ENCODE results near the gene PCDH11X.
A peak's percentile ranks its signal among the peaks of the same experiment; 100 is the strongest.
"Not testable (repeated sequence)": the region's sequence is repeated elsewhere in the genome, so short reads cannot be mapped to it uniquely, and the experiment has no call there.

Gene PCDH11X, protein sequence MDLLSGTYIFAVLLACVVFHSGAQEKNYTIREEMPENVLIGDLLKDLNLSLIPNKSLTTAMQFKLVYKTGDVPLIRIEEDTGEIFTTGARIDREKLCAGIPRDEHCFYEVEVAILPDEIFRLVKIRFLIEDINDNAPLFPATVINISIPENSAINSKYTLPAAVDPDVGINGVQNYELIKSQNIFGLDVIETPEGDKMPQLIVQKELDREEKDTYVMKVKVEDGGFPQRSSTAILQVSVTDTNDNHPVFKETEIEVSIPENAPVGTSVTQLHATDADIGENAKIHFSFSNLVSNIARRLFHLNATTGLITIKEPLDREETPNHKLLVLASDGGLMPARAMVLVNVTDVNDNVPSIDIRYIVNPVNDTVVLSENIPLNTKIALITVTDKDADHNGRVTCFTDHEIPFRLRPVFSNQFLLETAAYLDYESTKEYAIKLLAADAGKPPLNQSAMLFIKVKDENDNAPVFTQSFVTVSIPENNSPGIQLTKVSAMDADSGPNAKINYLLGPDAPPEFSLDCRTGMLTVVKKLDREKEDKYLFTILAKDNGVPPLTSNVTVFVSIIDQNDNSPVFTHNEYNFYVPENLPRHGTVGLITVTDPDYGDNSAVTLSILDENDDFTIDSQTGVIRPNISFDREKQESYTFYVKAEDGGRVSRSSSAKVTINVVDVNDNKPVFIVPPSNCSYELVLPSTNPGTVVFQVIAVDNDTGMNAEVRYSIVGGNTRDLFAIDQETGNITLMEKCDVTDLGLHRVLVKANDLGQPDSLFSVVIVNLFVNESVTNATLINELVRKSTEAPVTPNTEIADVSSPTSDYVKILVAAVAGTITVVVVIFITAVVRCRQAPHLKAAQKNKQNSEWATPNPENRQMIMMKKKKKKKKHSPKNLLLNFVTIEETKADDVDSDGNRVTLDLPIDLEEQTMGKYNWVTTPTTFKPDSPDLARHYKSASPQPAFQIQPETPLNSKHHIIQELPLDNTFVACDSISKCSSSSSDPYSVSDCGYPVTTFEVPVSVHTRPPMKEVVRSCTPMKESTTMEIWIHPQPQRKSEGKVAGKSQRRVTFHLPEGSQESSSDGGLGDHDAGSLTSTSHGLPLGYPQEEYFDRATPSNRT (N-terminal part only)

GRCh38 chrX:91779135-91779534, at the start of gene PCDH11X:
PCDH11X (plus strand) TSS chrX:91779375; CDS start chrX:91835505, 56,130 bp downstream.
- DNase-seq, result peak; percentile 8

- DNase-seq, result not testable (repeated sequence)
Observed at GRCh38 chrX:91747446-91747845, 31.7 kb upstream of the PCDH11X start.

- not testable (repeated sequence) for DNase-seq
Observed at GRCh38 chrX:91753022-91753421, 26.2 kb upstream of the PCDH11X start.

- not testable (repeated sequence) for DNase-seq
Observed at GRCh38 chrX:91770619-91771488, 8.3 kb upstream of the PCDH11X start.

- not testable (repeated sequence) for DNase-seq
Observed at GRCh38 chrX:91773943-91774342, 5.2 kb upstream of the PCDH11X start.

DNA sequence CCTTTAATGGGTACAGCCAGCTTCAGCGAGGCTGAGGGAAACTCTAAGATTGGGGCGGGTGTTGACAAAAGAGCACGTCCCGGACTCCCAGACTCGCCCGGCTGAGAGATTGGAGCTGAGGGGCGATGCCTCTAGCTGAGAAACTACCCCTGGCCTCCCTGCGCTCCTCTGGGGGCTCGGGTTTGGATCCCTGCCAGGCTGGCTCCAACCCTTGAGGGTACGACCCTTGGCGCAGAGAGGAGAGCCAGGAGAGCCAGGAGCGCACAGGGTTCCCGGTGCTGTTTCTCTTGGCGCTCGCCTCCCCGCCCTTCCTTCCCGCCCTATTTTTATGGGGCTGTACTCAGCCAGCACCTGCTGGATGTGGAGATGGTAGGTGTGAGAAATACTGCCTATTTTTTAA, 833 bp downstream of the PCDH11X start:
- not testable (repeated sequence) for DNase-seq

- DNase-seq, result not testable (repeated sequence)
Observed at GRCh38 chrX:91780698-91781097, 1.5 kb downstream of the PCDH11X start.

- DNase-seq, result not testable (repeated sequence)
Observed at GRCh38 chrX:91781553-91782298, 2.6 kb downstream of the PCDH11X start.

GRCh38 chrX:91782825-91783224, 3.6 kb downstream of the PCDH11X start:
- DNase-seq, result not testable (repeated sequence)

DNA sequence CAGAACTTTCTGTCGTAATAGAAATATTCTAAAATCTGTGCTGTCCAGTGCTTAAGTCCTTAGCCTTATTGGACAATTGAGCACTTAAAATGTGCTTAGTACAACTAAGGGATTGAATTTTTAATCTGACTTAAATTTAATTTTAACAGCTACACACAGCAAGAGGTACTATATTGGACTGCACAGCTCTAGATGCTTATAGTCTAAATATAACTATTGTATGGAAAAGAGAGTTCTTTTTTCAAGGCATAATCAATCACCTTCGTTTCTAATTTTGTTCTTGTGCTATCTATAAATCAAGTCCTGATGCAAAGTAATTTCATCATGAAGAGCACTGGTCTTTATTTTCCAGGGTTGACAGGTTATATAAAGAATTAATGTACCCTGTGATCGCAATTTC, 38.4 kb downstream of the PCDH11X start:
- DNase-seq, result not testable (repeated sequence)

- not testable (repeated sequence) for DNase-seq
Observed at GRCh38 chrX:91825321-91825720, 46.1 kb downstream of the PCDH11X start.

Measured in activated naive CD4-positive, alpha-beta T cell treated with anti-CD3 and anti-CD28 coated beads, Interleukin-2, amount 50 U/mL, for 16 hours (primary cell).